Right kidney (tissue), 1 donor: ENCODE data around the gene TFCP2.
"Not testable (repeated sequence)": the region's sequence is repeated elsewhere in the genome, so short reads cannot be mapped to it uniquely, and the experiment has no call there.

ENCODE experiments used
- DNase-seq: peaks from one replicate; pipeline ENCODE4 v3.0.0-alpha.2; 2016

TFCP2 gene

GRCh38 chr12:51082561-51083125 lies 90.3 kb downstream of the TFCP2 start:
- no peak for DNase-seq

GRCh38 chr12:51081421-51081820 lies 91.5 kb downstream of the TFCP2 start:
- DNase-seq: no peak

GRCh38 chr12:51080136-51080535 lies 92.8 kb downstream of the TFCP2 start:
- DNase-seq: no peak

GRCh38 chr12:51078866-51079265 lies 94.1 kb downstream of the TFCP2 start:
- DNase-seq: not testable (repeated sequence)

- DNase-seq: not testable (repeated sequence)
These were observed 94.6 kb downstream of the TFCP2 start for GRCh38 chr12:51078346-51078745.

GRCh38 chr12:51077930-51078329 lies 95.0 kb downstream of the TFCP2 start:
- no peak for DNase-seq

- no peak for DNase-seq
These were observed 96.6 kb downstream of the TFCP2 start for GRCh38 chr12:51076236-51076930.

- DNase-seq: no peak
These were observed 97.5 kb downstream of the TFCP2 start for GRCh38 chr12:51075390-51075789.

GRCh38 chr12:51071663-51072062 lies 101.3 kb downstream of the TFCP2 start:
- DNase-seq: no peak

- no peak for DNase-seq
These were observed 102.9 kb downstream of the TFCP2 start for GRCh38 chr12:51070004-51070403.

- DNase-seq: no peak
These were observed 105.2 kb downstream of the TFCP2 start for GRCh38 chr12:51067771-51068170.

GRCh38 chr12:51067229-51067628 lies 105.7 kb downstream of the TFCP2 start:
- no peak for DNase-seq

GRCh38 chr12:51065530-51065929 lies 107.4 kb downstream of the TFCP2 start:
- DNase-seq: no peak

GRCh38 chr12:51062631-51063397 lies 110.1 kb downstream of the TFCP2 start:
- no peak for DNase-seq

GRCh38 chr12:51059086-51059485 lies 113.8 kb downstream of the TFCP2 start:
- DNase-seq: no peak

GRCh38 chr12:51056242-51056641 lies 116.7 kb downstream of the TFCP2 start:
- no peak for DNase-seq

- no peak for DNase-seq
These were observed 117.9 kb downstream of the TFCP2 start for GRCh38 chr12:51055060-51055459.

- peak; percentile 18 for DNase-seq
These were observed 121.1 kb downstream of the TFCP2 start for GRCh38 chr12:51051787-51052186.

GRCh38 chr12:51049525-51049924 lies 123.4 kb downstream of the TFCP2 start:
- DNase-seq: no peak

GRCh38 chr12:51048661-51049251 lies 124.2 kb downstream of the TFCP2 start:
- DNase-seq: no peak

- DNase-seq: peak; percentile 99
These were observed 125.0 kb downstream of the TFCP2 start, which contains the start of gene LETMD1 for GRCh38 chr12:51047655-51048540. Gene LETMD1 (plus strand): TSS chr12:51048327. CDS start chr12:51048357, 30 bp downstream.
